ENCODE measurements around the gene KRT16.
"Not testable (repeated sequence)": the region's sequence is repeated elsewhere in the genome, so short reads cannot be mapped to it uniquely, and the experiment has no call there.

KRT16 gene

DNA sequence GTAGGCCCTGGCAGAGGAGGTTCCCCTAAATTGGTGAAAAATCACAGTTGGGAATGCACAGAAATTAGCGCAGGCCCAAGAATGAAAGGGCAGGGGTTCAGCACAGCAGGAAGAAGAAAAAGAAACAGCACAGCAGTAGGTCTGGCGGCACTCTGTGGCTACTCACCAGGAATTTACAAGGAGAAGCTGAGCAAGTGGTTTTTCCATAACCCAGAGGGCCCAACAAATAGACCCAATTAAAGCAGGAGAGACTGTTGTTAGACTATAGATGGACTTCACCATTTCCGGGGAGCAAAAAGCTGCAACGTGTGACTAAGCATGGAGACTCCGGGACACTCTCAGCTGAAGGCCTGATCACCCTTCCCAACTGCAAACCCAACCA, 14.3 kb upstream of the KRT16 start:
- peaks cover 59% of the 10 kb centered on the region for H3K4me1 Mint-ChIP-seq (ENCODE audit: low read depth)
- H3K4me3 Mint-ChIP-seq: not testable (repeated sequence)

DNA sequence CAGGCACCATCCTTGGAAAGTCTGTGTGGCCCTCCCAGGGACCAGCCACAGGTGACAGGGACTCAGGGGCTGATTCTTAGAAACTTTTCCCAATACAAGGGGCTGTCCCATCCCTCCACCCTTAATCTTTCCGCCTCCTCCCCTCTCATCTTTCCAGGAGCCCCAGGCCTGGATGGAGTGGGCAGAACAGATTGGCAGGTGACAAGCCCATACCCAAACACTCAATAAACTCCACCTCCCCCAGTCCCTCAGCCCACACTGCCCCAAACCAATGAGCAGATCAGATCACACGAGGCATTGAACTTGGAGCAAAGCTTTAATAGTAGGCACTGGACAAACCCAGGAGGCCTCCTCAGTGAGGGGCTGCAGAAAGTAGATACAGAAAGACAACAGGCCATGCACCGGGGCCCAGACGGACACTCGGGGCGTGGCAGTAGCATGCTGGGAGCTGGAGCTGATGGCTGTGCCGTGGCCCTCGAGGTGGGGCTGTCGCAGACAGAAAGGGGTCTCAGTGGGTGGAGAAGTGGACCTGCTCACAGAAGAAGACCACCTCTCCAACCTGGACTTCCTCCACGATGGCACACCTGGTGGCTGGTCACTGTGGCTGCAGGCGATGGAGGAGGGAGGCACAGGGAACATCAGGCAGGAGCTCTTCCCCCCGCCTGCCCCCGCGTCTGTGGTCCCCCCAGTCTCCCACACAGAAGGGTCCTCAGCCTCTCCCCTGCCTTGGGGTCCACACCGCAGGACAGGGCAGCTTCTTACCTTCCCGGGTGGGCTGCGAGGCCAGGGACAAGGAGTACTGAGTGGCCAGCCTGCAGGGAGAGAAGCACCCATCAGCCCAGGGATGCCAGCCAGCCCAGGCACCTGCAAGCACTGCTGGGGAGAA, 13.7 kb upstream of the KRT16 start:
- Mint-ChIP-seq H3K27ac (peak overlapping the region; percentile 71), H3K4me1 (ENCODE audit: low read depth) (peaks cover 58% of the 10 kb centered on the region), H3K27me3 (peaks cover 36% of the 10 kb centered on the region)
- H3K36me3 Mint-ChIP-seq (ENCODE audit: low read depth); H3K4me3 Mint-ChIP-seq; H3K9me3 Mint-ChIP-seq; intact Hi-C loops (cut with micrococcal nuclease): not testable (repeated sequence)

More for the DNA sequence above, 14.3 kb upstream of the KRT16 start:
- Mint-ChIP-seq H3K27ac (peak overlapping the region; percentile 6), H3K27me3 (peaks cover 36% of the 10 kb centered on the region)
- H3K9me3 Mint-ChIP-seq; H3K36me3 Mint-ChIP-seq (ENCODE audit: low read depth); intact Hi-C loops (cut with micrococcal nuclease): not testable (repeated sequence)

DNA sequence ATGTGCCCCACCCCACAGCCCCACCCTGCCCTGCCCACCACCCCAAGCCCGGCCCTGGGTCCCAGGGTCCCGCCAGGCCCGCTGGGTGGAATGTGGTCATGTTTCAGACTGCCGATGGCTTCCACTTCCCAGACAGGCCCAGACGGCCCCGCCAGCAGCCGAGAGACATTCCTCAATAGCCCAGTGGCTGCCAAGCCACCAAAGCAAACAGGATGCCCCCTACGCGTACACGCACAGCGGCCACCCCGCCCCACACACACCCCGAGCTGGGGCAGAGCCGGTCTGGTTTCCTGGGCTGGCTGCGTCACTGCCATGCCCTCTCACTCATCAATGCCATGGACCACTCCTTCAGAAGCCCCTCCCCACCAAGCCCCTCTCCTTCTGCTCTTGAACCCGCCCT, 13.0 kb upstream of the KRT16 start:
- Mint-ChIP-seq H3K9me3 (no peaks in the 10 kb centered on the region), H3K27me3 (peaks cover 37% of the 10 kb centered on the region), H3K27ac (peak overlapping the region; percentile 71), H3K4me3 (no peak overlapping the region), H3K4me1 (ENCODE audit: low read depth) (peaks cover 59% of the 10 kb centered on the region), H3K36me3 (ENCODE audit: low read depth) (no peaks in the 10 kb centered on the region)
- intact Hi-C loops (cut with micrococcal nuclease): no loop called here

- peaks cover 47% of the 10 kb centered on the region for H3K27me3 Mint-ChIP-seq
- H3K4me1 Mint-ChIP-seq (ENCODE audit: low read depth): peaks cover 55% of the 10 kb centered on the region
- no peaks in the 10 kb centered on the region for H3K36me3 Mint-ChIP-seq (ENCODE audit: low read depth)
- intact Hi-C loops (cut with micrococcal nuclease): no loop called here
- peak within 1 kb of the TSS; percentile 60 for H3K27ac Mint-ChIP-seq
- no peaks in the 10 kb centered on the region for H3K9me3 Mint-ChIP-seq
- no peak within 1 kb of the TSS for H3K4me3 Mint-ChIP-seq
Observed at GRCh38 chr17:41624208-41625101, 11.9 kb upstream of the KRT16 start, which contains the start of gene KRT17. Gene KRT17, minus strand, starts transcription at chr17:41624575. Its CDS starts 66 bp downstream, at chr17:41624509.

DNA sequence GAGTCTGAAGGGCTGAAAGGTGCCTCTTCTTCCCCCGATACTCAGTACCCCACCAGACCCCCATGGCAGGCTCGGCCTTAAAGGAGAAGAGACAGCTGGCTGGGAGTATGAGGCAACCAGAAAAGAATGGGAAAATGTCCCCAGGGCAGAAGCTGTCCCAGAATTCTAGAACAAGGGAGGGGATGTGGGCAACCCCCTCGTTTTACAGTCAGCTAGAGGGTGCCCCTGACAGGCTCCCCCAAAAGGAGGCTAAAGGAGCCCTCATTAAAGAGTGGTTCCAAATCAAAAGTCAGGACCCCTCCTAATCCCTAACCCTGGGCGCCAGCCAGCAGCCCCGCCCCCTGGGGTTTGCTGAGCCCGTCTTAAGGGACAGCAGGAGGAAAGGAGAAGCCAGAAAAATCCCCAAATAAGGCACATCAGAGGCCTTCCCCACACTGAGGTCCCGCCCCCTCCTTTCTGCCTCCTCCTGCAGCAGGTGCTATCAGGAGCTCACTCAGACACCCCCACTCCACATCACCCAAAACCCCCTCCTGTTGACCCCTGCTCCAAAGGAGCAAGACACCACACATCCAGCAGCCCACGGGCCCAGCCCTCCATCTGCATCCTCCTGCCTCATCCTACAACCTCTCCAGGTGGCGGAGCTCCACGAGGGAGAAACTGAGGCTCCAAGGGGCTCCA, 10.8 kb upstream of the KRT16 start:
- H3K27ac Mint-ChIP-seq: peak overlapping the region; percentile 28
- H3K36me3 Mint-ChIP-seq (ENCODE audit: low read depth); H3K9me3 Mint-ChIP-seq; intact Hi-C loops (cut with micrococcal nuclease); H3K4me3 Mint-ChIP-seq: not testable (repeated sequence)
- H3K27me3 Mint-ChIP-seq: peaks cover 53% of the 10 kb centered on the region
- peaks cover 52% of the 10 kb centered on the region for H3K4me1 Mint-ChIP-seq (ENCODE audit: low read depth)

GRCh38 chr17:41622340-41623183, 10.0 kb upstream of the KRT16 start:
- H3K4me3 Mint-ChIP-seq: not testable (repeated sequence)

GRCh38 chr17:41621916-41622315, 9.3 kb upstream of the KRT16 start:
- Mint-ChIP-seq H3K4me3 (no peak overlapping the region), H3K27ac (peak overlapping the region; percentile 38), H3K36me3 (ENCODE audit: low read depth) (no peaks in the 10 kb centered on the region), H3K27me3 (peaks cover 52% of the 10 kb centered on the region), H3K4me1 (ENCODE audit: low read depth) (peaks cover 44% of the 10 kb centered on the region), H3K9me3 (no peaks in the 10 kb centered on the region)
- intact Hi-C loops (cut with micrococcal nuclease): no loop called here

More at GRCh38 chr17:41622340-41623183, 10.0 kb upstream of the KRT16 start:
- H3K36me3 Mint-ChIP-seq (ENCODE audit: low read depth); H3K9me3 Mint-ChIP-seq; intact Hi-C loops (cut with micrococcal nuclease): not testable (repeated sequence)
- Mint-ChIP-seq H3K4me1 (ENCODE audit: low read depth) (peaks cover 51% of the 10 kb centered on the region), H3K27me3 (peaks cover 54% of the 10 kb centered on the region), H3K27ac (peak overlapping the region; percentile 38)

DNA sequence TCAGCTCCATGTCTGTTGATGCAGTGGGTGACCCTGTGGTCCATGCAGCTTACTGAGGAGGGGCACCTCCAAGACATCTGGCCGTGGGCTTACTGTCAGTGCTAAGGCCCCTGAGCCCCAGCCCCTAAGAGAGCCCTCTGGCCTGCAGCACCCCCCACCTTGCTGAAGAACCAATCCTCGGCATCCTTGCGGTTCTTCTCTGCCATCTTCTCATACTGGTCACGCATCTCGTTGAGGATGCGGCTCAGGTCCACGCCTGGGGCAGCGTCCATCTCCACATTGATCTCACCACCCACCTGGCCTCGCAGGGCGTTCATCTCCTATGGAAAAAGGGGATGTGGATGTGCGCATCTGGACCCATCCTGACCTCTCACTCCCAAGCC, 8.9 kb upstream of the KRT16 start:
- H3K4me3 Mint-ChIP-seq; intact Hi-C loops (cut with micrococcal nuclease); H3K27ac Mint-ChIP-seq; H3K9me3 Mint-ChIP-seq; H3K36me3 Mint-ChIP-seq (ENCODE audit: low read depth): not testable (repeated sequence)
- H3K27me3 Mint-ChIP-seq: peaks cover 53% of the 10 kb centered on the region
- peaks cover 41% of the 10 kb centered on the region for H3K4me1 Mint-ChIP-seq (ENCODE audit: low read depth)

DNA sequence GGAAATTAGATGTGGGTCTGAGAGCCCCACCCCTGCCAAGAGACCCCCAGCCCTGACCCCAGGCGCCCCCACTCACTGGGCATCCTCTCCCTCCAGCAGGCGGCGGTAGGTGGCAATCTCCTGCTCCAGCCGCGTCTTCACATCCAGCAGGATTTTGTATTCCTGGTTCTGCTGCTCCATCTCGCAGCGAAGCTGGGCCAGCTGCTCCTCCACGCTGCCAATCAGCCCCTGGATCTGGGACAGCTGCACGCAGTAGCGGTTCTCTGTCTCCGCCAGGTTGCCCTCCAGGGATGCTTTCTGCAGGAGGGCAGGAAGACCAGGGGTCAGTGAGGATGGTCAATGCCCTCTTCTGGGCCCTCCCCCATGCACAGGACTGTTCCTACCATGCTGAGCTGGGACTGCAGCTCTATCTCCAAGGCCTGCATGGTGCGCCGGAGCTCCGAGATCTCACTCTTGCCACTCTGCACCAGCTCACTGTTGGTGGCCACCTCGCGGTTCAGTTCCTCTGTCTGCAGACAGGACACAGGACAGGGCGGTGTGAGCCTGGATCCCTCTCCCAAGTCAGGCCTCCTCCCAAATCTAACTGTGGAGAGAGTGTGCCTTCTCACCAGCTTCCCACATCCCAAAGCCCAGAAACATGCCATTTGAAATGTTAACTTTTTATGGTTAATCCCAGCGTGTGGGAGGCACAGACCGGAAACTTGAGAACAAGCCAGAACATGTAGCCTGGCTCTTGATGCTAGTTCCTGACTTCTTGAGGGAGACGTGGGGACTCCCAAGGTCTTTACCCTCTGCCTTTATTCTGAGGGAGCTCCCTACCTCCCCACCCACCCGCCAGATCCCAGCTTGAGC, 8.2 kb upstream of the KRT16 start:
- intact Hi-C loops (cut with micrococcal nuclease): no loop called here
- H3K4me3 Mint-ChIP-seq: no peak overlapping the region
- H3K9me3 Mint-ChIP-seq: no peaks in the 10 kb centered on the region
- no peaks in the 10 kb centered on the region for H3K36me3 Mint-ChIP-seq (ENCODE audit: low read depth)
- H3K4me1 Mint-ChIP-seq (ENCODE audit: low read depth): peaks cover 37% of the 10 kb centered on the region
- peaks cover 52% of the 10 kb centered on the region for H3K27me3 Mint-ChIP-seq
- no peak overlapping the region for H3K27ac Mint-ChIP-seq

- H3K9me3 Mint-ChIP-seq; H3K27ac Mint-ChIP-seq; intact Hi-C loops (cut with micrococcal nuclease); H3K36me3 Mint-ChIP-seq (ENCODE audit: low read depth); H3K4me3 Mint-ChIP-seq: not testable (repeated sequence)
- H3K27me3 Mint-ChIP-seq: peaks cover 54% of the 10 kb centered on the region
- peaks cover 40% of the 10 kb centered on the region for H3K4me1 Mint-ChIP-seq (ENCODE audit: low read depth)
Observed at GRCh38 chr17:41619927-41620582, 7.5 kb upstream of the KRT16 start.

DNA sequence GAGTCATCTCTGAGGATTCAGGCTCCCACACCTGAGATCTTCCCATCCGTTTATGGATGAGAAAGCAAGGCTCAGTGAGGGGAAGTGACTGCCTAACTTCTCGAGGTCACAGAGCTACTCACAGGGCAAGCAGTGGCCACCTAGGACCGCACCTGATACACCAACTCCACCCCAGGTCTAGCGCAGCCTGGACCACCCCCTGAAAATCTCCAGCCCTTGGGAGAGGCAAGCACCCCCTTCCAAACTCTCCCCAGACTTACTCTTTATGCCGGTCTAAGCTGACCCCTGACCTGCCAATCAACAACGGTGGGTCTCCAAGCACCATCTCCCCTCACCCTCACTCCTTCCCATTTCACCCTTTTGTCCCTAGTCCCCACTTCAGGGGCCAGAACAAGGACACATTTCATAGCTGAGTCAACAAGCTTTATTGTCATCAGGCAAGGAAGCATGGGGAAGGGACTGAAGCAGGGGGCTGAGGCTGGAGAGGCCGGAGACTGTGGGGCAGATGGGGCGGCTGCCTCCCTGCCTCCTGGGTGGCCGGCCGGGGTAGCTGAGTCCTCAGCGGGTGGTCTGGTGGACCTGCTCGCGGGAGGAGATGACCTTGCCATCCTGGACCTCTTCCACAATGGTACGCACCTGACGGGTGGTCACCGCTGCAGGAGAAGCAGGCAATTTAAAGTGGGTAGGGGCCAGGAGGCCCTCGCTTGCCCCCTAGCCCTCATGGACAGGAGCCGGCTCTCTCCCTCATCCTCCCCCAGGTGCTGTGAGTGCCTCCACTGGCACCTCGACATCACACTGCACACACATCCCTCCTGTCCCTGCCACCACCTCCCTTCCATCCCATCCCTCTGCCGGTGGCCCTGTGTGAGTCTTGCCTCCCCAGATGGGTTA, 6.7 kb upstream of the KRT16 start:
- H3K9me3 Mint-ChIP-seq: no peaks in the 10 kb centered on the region
- intact Hi-C loops (cut with micrococcal nuclease): no loop called here
- H3K4me1 Mint-ChIP-seq (ENCODE audit: low read depth): peaks cover 38% of the 10 kb centered on the region
- H3K4me3 Mint-ChIP-seq: no peak overlapping the region
- H3K27ac Mint-ChIP-seq: no peak overlapping the region
- H3K27me3 Mint-ChIP-seq: peaks cover 50% of the 10 kb centered on the region
- no peaks in the 10 kb centered on the region for H3K36me3 Mint-ChIP-seq (ENCODE audit: low read depth)

Measured in dendritic cell treated with granulocyte-macrophage colony-stimulating factor and Interleukin-4, amounts not matched to agents 40 ng/mL and 50 ng/mL, for 4 days (primary cell).